NCI-H1436 treated with DMSO at 0.1 percent for 48 hours (cell line): Measurements from ENCODE around the gene SH3GLB1.
A peak's percentile ranks its signal among the peaks of the same experiment; 100 is the strongest.

Experiments used
- DNase-seq: peaks from one replicate; lab custom pipeline; 2025; lab: John Stamatoyannopoulos, UW

SH3GLB1 gene

DNA sequence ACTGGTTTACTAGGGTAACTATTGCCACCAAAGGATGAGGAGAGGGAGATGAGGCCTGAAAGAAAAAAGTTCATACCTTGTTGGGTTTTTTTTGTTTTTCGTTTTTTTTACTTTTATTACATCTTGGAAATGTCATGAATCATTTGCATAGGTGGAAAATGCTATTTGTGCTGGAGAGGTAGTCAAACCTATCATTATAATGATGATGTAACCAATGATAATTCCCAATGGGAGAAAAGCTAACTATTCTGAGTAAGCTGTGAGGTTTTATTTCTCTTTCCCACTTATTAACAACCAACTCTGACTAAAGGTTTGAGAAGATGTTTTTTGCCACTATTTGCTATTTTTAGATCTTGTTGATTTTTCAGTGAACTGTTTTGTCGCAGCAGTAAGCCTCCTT is 29.0 kb downstream of the SH3GLB1 start:
- DNase-seq, result no peak

GRCh38 chr1:86739648-86740509 is 35.5 kb downstream of the SH3GLB1 start:
- no peak for DNase-seq

DNA sequence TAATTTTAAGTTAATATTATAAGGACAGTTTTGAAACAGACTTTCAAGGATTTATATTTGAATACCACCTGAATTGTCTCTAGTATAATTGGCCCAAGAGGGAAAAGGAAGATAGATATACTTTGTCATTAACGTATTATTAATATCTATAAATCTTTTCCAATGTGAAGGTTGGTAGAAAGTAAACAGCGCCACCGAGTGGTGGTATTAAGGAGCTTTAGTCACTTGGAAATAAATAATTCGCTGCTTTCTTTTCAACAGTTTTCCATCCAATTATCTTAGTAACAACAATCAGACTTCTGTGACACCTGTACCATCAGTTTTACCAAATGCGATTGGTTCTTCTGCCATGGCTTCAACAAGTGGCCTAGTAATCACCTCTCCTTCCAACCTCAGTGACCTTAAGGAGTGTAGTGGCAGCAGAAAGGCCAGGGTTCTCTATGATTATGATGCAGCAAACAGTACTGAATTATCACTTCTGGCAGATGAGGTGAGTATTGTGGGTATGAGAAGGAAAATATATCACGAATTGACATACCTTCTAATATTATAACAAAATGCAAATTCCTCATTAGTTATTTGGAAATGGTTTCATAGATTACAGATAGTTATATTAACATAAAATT is 37.7 kb downstream of the SH3GLB1 start:
- DNase-seq, result no peak

DNA sequence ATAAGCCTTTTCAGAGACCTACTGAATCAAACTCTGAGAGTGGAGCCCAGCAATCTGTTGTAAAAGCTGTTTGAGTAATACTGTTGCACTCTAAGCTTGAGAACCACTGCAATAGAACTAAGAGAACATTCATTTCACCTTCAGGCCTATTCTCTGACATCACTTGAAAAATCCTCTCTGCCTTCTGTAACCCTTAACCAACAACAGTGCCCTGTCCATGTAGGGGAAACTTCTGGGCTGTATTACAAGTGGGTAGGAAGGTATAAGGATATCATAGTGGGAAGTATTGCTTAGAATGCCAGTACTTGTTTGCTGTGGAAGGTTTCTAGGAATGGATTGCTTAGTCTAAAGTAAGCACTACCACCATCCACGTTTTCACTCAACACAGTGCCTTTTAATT is 42.9 kb downstream of the SH3GLB1 start:
- DNase-seq, result no peak

GRCh38 chr1:86748622-86749373 is 44.4 kb downstream of the SH3GLB1 start:
- DNase-seq, result no peak

DNA sequence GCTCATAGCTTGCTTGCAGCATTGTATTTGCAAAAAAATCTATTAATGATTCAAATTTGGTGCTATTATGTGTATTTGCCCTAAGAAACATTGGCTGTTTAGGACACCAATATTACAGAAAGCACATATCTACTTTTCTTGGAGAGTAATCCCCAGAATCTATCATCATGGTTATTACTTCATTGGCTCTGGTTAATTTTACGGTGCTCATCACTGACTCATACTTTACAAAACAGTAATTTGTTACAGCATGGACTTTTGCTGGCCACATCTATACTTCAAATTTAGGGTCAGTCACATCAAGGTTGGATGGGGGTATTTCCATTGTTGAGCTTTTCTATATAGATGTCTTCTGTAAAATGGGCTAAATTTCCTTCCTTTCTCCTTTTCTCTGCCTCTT is 45.7 kb downstream of the SH3GLB1 start:
- DNase-seq, result no peak

DNA sequence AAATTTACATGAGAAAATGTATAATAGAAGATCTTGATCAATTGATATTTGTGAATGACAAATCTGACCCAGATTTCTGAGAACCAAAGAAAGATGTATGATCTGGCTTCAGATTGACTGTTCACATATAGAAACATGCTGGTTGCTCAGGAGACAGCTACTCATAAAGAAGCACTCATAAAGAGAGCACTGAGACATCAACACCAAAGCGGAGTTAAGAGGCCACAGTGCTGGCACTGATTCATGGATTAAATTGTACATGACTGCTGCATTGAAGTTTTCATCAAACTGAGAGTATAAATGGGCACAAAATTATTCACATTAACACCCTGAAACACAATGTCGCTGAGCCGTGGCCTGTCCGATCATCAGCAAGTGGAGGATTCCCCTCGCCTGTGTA is 46.2 kb downstream of the SH3GLB1 start:
- no peak for DNase-seq

GRCh38 chr1:86751923-86752322 is 47.5 kb downstream of the SH3GLB1 start:
- no peak for DNase-seq

- peak; percentile 28 for DNase-seq
Observed at GRCh38 chr1:86753700-86754099, 49.3 kb downstream of the SH3GLB1 start.

DNA sequence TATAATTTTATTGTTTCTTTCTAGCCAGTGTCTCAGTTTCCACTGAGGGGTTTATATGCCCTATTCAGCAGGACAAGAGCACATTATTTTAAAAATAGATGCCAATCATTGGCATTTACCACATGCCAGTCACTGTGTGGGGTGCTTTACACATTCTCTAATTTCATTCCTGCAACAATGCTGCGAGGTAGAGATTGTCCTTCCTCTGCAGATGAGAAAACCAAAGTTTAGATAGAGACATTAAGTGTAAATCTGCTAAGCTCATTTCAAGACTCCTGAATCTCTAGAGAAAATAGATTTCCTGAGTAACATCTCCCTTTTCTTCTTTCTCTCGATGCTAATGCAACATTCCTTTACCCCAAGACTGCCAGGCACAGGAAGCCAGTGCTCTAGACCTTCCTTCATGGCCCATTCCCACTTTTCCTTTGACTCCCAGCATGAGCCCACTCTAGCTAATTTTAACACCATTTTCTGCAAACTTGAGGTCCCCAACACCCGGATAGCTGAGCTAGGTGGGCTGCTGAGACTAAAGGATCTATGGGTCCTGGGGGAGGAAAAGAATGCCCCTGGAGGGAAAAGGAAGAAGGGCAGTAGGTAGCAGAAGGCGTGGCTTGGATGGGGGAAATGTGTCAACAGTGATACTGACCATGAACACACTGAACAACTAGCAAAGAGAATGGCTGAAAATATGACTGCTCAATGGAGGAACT is 50.0 kb downstream of the SH3GLB1 start:
- DNase-seq, result no peak

DNA sequence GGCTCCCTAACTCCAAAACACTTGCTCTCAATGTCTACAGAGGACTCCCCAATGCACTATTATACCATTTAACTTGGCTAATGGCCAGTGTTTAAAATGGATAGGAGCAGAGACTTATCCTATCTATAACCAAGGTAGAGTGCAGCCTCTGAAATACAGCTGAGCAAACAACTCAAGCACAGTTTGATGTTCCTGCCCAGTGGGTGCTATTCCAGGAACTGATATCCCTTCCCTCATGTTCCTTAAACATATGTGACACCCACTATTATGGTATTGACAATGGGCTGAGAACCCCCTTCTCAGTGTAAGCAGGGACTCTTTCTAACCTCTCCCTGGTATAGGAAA is 51.7 kb downstream of the SH3GLB1 start:
- DNase-seq, result no peak

DNA sequence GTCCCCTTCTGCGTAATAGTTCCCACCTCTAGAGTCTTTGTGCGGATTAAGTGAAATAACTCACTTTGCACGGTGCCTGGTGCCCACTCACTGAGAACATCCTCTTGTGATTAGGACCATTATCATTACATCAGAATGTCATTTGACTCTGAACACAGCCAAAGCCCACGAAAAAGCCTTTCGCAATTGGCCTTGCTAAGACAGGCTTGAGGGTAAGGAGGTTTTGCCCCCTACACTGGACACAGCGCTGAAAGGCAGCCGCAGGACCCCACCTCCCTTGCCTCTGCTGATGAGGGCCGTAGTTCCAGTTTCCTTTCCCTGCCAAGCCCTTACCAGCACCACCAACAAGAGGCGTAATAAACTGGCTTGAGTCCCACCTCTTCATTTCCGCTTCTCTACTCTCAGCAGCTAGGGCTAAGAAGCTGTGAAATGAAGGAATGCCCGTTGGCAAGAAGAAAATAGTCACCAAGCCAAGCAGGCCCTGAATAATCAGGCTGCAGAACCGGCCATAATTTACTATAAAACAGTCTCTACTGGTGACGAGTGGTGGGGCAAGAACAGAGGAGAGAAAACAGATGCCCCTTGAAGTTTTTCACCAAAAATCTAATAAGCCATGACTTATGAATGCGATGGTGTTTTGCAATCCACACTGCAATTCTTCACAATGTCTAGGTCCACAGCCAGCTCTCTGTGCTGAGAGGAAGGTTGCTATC is 53.1 kb downstream of the SH3GLB1 start:
- DNase-seq, result no peak

DNA sequence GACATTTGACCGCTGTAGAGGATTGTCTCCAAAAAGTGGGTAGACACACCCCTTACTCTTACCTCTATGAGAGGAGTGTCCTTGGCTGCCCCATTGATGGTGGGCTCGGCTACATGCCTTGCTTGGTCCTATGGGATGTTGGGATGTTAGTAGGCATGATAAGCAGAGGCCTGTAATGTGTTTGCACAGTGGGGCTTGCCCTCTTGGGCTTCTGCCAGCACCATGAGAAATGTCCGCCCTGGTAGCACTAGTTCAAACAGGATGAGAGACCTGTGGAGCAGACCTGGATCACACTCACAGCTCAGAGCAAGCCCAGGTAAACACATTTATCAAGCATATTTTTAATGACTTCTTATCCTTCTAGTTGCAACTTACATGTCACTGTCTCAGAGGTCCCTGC is 54.2 kb downstream of the SH3GLB1 start:
- DNase-seq, result no peak

DNA sequence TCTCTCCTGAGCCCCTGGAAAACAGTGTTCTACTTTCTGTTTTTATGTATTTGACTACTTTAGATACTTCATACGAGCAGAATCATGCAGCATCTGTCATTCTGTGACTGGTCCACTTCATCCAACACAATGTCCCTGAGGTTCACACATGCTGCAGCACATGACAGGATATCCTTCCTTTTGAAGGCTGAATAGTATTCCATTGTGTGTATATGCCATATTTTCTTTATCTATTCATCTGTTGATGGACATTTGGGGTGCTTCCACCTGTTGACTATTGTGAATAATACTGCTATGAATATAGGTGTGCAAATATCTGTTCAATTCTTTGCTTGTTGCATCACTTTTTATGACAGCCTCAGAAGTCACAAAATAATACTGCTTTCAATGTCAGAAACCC is 55.8 kb downstream of the SH3GLB1 start:
- no peak for DNase-seq

- DNase-seq, result no peak
Observed at GRCh38 chr1:86762336-86762735, 58.0 kb downstream of the SH3GLB1 start.

DNA sequence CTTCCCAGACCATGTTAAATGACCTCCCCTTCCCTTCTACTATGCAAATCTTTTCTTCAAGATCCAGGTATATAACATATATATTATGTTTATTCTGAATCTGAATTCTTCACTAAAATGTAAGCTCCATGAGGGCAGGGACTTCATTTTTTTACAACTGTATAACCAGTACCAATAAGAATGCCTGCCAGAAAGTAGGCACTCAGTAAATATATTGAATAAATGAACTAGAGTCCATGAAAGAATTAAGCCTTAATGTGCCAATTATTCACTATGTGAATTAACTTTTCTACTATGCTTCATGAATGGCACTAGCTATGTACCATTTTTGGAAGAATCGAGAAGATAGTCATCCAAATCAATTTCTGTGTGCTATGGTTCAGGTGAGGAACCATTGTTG is 60.1 kb downstream of the SH3GLB1 start:
- DNase-seq, result no peak

DNA sequence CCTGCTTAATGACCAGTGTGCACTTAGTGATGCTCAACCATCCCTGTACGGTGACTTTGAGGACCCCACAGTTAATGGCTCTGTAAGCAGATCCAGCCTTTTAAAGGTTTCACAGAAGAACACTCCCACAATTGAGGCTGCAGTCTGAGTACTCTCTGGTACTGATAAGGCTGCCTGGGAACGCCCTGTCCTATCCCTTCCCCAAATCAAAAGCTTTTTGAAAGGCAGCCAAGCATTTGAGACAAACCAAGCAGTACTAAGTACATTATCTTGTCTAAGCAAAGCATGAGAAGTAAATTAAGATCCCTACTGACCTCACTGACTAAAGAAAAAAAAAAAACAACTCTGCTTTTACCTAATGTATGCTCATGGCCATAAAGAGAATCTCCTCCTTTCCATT is 60.7 kb downstream of the SH3GLB1 start:
- no peak for DNase-seq

- DNase-seq, result no peak
Observed at GRCh38 chr1:86765674-86766073, 61.3 kb downstream of the SH3GLB1 start.

DNA sequence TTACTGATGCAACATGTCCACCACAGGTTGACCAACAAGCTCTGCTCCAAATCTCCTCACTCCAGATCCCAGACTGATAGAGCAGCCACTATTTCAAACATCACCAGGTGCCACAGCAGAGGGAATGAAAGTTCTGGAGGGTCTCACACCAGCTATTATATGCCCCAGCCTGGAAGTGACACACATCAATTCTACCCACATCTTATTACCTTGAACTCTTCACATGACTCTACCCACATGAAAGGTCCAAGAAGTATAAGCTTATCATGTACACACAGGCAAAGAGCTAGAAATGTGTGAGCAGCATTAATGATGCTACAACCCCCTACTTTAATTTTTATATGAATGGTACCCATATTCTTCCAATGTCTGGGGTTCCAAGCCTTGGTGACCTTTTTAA is 64.2 kb downstream of the SH3GLB1 start:
- no peak for DNase-seq

DNA sequence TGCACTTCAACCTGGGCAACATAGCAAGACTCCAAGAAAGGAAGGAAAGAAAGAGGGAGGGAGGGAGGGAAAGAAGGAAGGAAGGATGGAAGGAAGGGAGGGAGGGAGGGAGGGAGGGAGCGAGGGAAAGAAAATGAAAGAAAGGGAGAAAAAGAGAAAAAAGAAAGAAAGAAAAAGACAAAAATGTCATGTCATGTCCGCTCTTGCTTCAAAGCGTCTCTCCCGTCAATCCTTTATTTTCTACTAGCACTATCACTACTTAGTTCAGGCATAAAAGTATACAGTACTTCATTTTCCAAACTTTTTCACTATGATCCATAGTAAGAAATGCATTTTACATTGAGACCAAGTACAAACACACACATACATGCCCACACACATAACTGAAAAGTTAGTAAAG is 64.7 kb downstream of the SH3GLB1 start:
- no peak for DNase-seq

DNA sequence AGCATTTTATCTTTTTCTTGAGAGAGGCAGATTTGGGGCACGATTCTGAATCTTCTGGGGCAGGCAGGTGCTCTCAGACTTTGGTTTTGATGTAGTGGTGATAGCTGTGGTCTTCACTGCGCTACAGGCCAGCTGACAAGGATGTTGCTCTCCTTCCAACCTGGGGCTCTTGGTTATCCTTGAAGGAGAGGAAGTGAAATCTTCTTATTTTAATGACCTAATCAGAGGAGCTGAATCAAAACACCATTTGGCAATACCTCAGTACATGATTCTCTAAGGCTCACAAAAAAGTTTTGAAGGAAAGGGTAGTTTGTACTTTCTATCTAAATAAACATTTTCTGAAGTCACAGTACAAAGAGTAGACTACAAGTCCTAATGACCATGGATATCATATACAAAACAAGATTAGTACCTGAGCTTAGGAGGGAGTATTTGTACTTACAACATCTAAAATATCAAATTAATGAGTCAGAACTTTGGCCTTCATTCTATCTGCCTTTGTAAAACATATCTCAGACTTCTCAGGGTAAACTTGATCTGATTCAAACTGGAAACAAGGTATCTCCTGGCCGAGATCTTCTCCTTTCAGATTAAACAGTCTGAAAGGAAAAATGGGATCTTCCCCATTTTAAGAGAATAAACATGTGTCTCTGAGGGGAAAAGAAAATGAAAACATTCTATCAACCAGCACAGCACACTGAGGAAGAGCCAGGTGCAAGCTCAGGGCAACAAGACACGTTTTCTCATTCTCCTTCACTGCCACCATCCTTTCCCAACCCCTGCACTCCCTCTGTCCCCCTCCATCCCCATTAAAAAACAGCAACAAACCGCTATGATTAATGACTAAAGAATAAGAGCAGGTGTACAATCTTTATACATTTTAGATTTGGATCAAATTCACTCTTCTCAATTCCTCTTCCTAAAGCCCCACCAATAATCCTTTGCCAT is 69.2 kb downstream of the SH3GLB1 start:
- DNase-seq, result no peak
